ENCODE results near the gene POFUT1.

GRCh38 chr20:32278199-32278643 is 70.5 kb downstream of the POFUT1 start:
- TF ChIP-seq CTCF (optimal IDR thresholded peaks at IDR 0.05 in 1 of 3, IDR thresholded peaks at IDR 0.05 in 1 of 3, conservative IDR thresholded peaks at IDR 0.05 in 1 of 3; ENCODE audit: extremely low read depth in 1 of 3, insufficient read depth in 2 of 3, low read length in 3 of 3) (no peak), EZH2 (IDR thresholded peaks at IDR 0.05; ENCODE audit: low read length) (no peak)
